Measurements from ENCODE around the gene SMYD2. TPM values are rescaled to one million over a fixed set of nuclear protein-coding genes. Genes with fewer than 3 reads are reported as not detected.

SMYD2 gene
- total RNA-seq, 1 experiment from 2014 or later, result 25.8 TPM

- ChIA-PET POLR2A (ENCODE audit: low non-redundant PET) (interaction anchor here (0.7 kb wide), 1 partner anchor 41 kb away, joined by 3 read pairs; no protein-coding TSS in a partner anchor), CTCF (interaction anchor here (1.0 to 1.7 kb wide), 2 partner anchors 10 to 60 kb away, joined by 3 to 5 read pairs; no protein-coding TSS in a partner anchor)
- intact Hi-C loops (cut with micrococcal nuclease; ENCODE audit: unreplicated experiment), result no loop called here
- Histone ChIP-seq H3K4me1 (ENCODE audit: insufficient read depth, low read length, poor library complexity, severe bottlenecking) (peaks cover 12% of the 10 kb centered on the region), H3K36me3 (ENCODE audit: insufficient read depth, low read length, poor library complexity, severe bottlenecking) (no peaks in the 10 kb centered on the region), H3K4me3 (ENCODE audit: low read depth, low read length, poor library complexity, severe bottlenecking) (no peak overlapping the region), H3K27ac (ENCODE audit: low read depth, low read length, poor library complexity, severe bottlenecking) (no peak overlapping the region), H3K27me3 (replicated peaks; ENCODE audit: insufficient read depth, low read depth, low read length, poor library complexity) (no peaks in the 10 kb centered on the region), H3K9me3 (ENCODE audit: low read depth, low read length, poor library complexity, severe bottlenecking) (no peaks in the 10 kb centered on the region)
- no TSS peak for BruUV-seq (replicated peaks)
- TF ChIP-seq EZH2 (IDR thresholded peaks at IDR 0.05; ENCODE audit: borderline replicate concordance, low read depth, low read length, poor library complexity, severe bottlenecking) (no peak), CTCF (conservative IDR thresholded peaks at IDR 0.05; ENCODE audit: low read depth, low read length) (no peak)
- peak; percentile 54 for DNase-seq (ENCODE audit: low spot score)
These were observed 40.9 kb downstream of the SMYD2 start for GRCh38 chr1:214321705-214322453.

- no peak for DNase-seq (ENCODE audit: low spot score)
- CTCF ChIA-PET, result interaction anchor here (1.4 kb wide), 1 partner anchor 64 kb away, joined by 4 read pairs; no protein-coding TSS in a partner anchor
- Histone ChIP-seq H3K27me3 (replicated peaks; ENCODE audit: insufficient read depth, low read depth, low read length, poor library complexity) (no peaks in the 10 kb centered on the region), H3K4me3 (ENCODE audit: low read depth, low read length, poor library complexity, severe bottlenecking) (no peak overlapping the region), H3K36me3 (ENCODE audit: insufficient read depth, low read length, poor library complexity, severe bottlenecking) (no peaks in the 10 kb centered on the region), H3K4me1 (ENCODE audit: insufficient read depth, low read length, poor library complexity, severe bottlenecking) (peaks cover 7% of the 10 kb centered on the region), H3K27ac (ENCODE audit: low read depth, low read length, poor library complexity, severe bottlenecking) (no peak overlapping the region), H3K9me3 (ENCODE audit: low read depth, low read length, poor library complexity, severe bottlenecking) (no peaks in the 10 kb centered on the region)
- no TSS peak for BruUV-seq (replicated peaks)
- POLR2A ChIA-PET (ENCODE audit: low non-redundant PET), result no interaction called here
- no peak for TF ChIP-seq EZH2 (IDR thresholded peaks at IDR 0.05; ENCODE audit: borderline replicate concordance, low read depth, low read length, poor library complexity, severe bottlenecking)
- TF ChIP-seq CTCF (conservative IDR thresholded peaks at IDR 0.05; ENCODE audit: low read depth, low read length), result no peak
- intact Hi-C loops (cut with micrococcal nuclease; ENCODE audit: unreplicated experiment), result loop anchor here (5.0 kb wide), 1 partner anchor 953 kb away; no protein-coding TSS in a partner anchor
These were observed 44.2 kb downstream of the SMYD2 start for GRCh38 chr1:214324896-214325800.

GRCh38 chr1:214326406-214326805 is 45.4 kb downstream of the SMYD2 start:
- Histone ChIP-seq H3K9me3 (ENCODE audit: low read depth, low read length, poor library complexity, severe bottlenecking) (no peaks in the 10 kb centered on the region), H3K36me3 (ENCODE audit: insufficient read depth, low read length, poor library complexity, severe bottlenecking) (no peaks in the 10 kb centered on the region), H3K4me3 (ENCODE audit: low read depth, low read length, poor library complexity, severe bottlenecking) (no peak overlapping the region), H3K4me1 (ENCODE audit: insufficient read depth, low read length, poor library complexity, severe bottlenecking) (peaks cover 7% of the 10 kb centered on the region), H3K27ac (ENCODE audit: low read depth, low read length, poor library complexity, severe bottlenecking) (no peak overlapping the region), H3K27me3 (replicated peaks; ENCODE audit: insufficient read depth, low read depth, low read length, poor library complexity) (no peaks in the 10 kb centered on the region)
- CTCF ChIA-PET, result interaction anchor here (0.6 to 4.8 kb wide), 2 partner anchors 65 to 190 kb away, joined by 11 to 29 read pairs; no protein-coding TSS in a partner anchor
- DNase-seq (ENCODE audit: low spot score), result no peak
- TF ChIP-seq EZH2 (IDR thresholded peaks at IDR 0.05; ENCODE audit: borderline replicate concordance, low read depth, low read length, poor library complexity, severe bottlenecking) (no peak), CTCF (conservative IDR thresholded peaks at IDR 0.05; ENCODE audit: low read depth, low read length) (no peak)
- POLR2A ChIA-PET (ENCODE audit: low non-redundant PET), result no interaction called here
- BruUV-seq (replicated peaks), result no TSS peak
- intact Hi-C loops (cut with micrococcal nuclease; ENCODE audit: unreplicated experiment), result loop anchor here (5.0 kb wide), 1 partner anchor 954 kb away; no protein-coding TSS in a partner anchor

All from A673 (cell line).